A549 treated with Hydrocortisone at 1 μM for 4 hours (cell line): ENCODE data around the gene RGMA. TPM values are rescaled to one million over a fixed set of nuclear protein-coding genes. Genes with fewer than 3 reads are reported as not detected.

ENCODE experiments used
- total RNA-seq: library from RNA; stranded (reverse); fragments of 200-300 nt; extraction: Qiagen RNA extraction; gene quantifications from 5 replicates; pipeline ENCODE4 v1.2.3, GENCODE V29; 2022

Gene RGMA
- total RNA-seq = 0.25 to 0.40 TPM (median 0.31 TPM) in 5 replicates

DNA sequence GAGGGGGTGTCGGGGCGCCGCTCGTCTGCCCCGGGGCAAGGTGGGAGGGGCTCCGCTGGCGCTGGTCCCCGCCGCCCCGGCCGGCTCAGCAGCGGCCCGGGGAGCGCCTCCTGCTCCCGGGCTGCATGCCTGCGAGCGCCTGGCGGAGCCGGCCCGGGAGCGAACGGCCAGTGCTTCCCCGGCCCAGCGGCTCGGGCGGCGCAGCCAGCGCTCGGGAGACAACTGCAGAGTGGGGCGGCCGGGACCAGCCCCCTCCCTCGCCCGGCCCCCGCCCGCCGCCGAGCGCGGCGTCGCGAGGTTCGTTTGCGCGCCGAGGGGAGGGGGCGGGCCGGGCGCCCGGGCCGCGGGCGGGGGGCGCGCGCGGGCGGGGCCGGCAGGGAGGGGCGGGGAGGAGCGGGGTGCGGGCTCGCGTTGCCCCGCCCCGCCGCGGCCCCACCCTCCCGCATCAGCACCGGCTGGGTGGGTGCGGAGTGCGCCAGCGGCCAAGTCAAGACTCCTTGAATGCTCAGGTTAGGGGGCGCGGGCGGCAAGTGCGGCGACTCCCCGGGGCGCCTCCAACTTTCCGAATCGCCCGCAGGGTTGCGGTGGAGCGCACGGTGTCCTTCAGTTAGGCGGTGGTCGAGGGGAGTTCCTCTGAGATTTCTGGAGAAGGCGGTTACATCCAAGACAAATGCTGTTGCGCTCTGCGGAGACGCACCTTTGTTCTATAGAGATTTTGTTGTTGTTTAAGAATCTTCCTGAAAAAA, at the start of gene RGMA:
Gene RGMA, minus strand, starts transcription at position 231 of the 746 bp plus-strand sequence. CDS start 279 bp downstream, outside the sequence.

Other genes starting within 250 kb of the RGMA start
- gene CHD2, start 188.9 kb downstream of the RGMA start, total RNA-seq = 25.7 to 29.9 TPM (median 28.2 TPM) in 5 replicates